ENCODE measurements around the gene GBF1. TPM values are rescaled to one million over a fixed set of nuclear protein-coding genes. Genes with fewer than 3 reads are reported as not detected.

The GBF1 gene
- total and polyA plus RNA-seq, 4 donors, result 6.0 to 27.2 (median 15.2) TPM

DNA sequence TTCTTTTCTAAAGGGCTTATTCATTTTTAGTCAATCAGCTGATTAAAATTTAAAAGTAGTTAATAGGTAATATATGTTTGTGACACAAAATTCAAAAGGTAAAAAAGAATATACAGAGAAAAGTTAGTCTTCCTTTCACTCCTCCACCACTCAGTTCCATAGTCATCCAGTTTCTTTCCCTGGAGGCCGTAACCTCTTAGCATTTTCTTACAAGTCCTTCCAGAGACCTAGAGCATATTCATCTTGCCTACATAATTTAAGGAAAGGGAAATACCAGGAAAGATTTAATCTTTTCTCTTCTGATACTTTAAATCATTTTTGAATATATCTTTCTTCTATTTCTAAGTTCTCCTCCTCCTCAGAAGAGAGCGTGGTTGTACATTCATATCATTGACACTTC, 10.1 kb downstream of the GBF1 start:
- no peak for TF ChIP-seq NR2F2 (IDR thresholded peaks at IDR 0.05)
- TF ChIP-seq, protein P1, sequence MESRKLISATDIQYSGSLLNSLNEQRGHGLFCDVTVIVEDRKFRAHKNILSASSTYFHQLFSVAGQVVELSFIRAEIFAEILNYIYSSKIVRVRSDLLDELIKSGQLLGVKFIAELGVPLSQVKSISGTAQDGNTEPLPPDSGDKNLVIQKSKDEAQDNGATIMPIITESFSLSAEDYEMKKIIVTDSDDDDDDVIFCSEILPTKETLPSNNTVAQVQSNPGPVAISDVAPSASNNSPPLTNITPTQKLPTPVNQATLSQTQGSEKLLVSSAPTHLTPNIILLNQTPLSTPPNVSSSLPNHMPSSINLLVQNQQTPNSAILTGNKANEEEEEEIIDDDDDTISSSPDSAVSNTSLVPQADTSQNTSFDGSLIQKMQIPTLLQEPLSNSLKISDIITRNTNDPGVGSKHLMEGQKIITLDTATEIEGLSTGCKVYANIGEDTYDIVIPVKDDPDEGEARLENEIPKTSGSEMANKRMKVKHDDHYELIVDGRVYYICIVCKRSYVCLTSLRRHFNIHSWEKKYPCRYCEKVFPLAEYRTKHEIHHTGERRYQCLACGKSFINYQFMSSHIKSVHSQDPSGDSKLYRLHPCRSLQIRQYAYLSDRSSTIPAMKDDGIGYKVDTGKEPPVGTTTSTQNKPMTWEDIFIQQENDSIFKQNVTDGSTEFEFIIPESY (IDR thresholded peaks at IDR 0.05), result no peak
- no peak for TF ChIP-seq GABPA (IDR thresholded peaks at IDR 0.05 in 1 of 2, conservative IDR thresholded peaks at IDR 0.05 in 1 of 2)
- no peak for TF ChIP-seq YY1 (IDR thresholded peaks at IDR 0.05)
- no peak for TF ChIP-seq FOXA2 (IDR thresholded peaks at IDR 0.05)
- TF ChIP-seq EGR1 (IDR thresholded peaks at IDR 0.05; ENCODE audit: low read depth in 2 of 2), result no peak
- TF ChIP-seq, protein P2, sequence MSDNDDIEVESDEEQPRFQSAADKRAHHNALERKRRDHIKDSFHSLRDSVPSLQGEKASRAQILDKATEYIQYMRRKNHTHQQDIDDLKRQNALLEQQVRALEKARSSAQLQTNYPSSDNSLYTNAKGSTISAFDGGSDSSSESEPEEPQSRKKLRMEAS (IDR thresholded peaks at IDR 0.05), result no peak
- TF ChIP-seq, protein P3, sequence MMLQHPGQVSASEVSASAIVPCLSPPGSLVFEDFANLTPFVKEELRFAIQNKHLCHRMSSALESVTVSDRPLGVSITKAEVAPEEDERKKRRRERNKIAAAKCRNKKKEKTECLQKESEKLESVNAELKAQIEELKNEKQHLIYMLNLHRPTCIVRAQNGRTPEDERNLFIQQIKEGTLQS (IDR thresholded peaks at IDR 0.05), result no peak
- TF ChIP-seq TAF1 (conservative IDR thresholded peaks at IDR 0.05), result no peak
- no peak for TF ChIP-seq RXRA (IDR thresholded peaks at IDR 0.05)
- Histone ChIP-seq H3K9ac (ENCODE audit: low read depth in 1 of 2, low read length in 2 of 2) (no peak overlapping the region), H3K4me1 (ENCODE audit: control insufficient read depth in 4 of 4, insufficient read depth in 4 of 4, low read length in 3 of 4) (no peaks in the 10 kb centered on the region), H3K27me3 (ENCODE audit: control insufficient read depth in 4 of 4, insufficient read depth in 4 of 4, low read length in 3 of 4) (no peaks in the 10 kb centered on the region), H3K9me3 (ENCODE audit: control insufficient read depth in 4 of 4, low read length in 3 of 4) (no peaks in the 10 kb centered on the region), H3K36me3 (ENCODE audit: control insufficient read depth in 4 of 4, insufficient read depth in 3 of 4, low read depth in 1 of 4, low read length in 3 of 4) (peaks cover 0 to 13% (median 6%) of the 10 kb centered on the region in 4 donors), H3K4me3 (ENCODE audit: low read depth in 1 of 3, low read length in 3 of 3) (no peak overlapping the region), H3K27ac (ENCODE audit: low read depth in 1 of 2, low read length in 2 of 2) (no peak overlapping the region)
- 98% methylated on average over 2 of the region's 2 CpGs for WGBS
- no peak for DNase-seq (ENCODE audit: low spot score)

DNA sequence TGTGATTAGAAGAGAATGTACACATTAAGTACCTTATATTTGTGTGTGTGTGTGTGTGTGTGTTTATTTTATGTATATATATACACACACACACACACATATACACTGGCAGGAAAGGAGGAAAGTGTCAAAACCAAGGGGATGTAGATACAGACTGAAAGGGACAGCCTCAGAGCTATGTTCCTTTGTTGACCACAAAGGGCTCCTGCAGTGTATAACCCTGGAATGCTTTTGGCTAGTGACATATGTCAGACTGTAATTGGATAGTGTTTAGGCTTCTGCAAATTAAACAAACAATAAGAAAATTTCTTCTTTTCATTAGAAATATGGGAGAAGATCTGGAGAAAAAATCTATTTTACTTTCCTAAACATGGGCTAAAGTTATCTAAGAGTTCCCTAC, 15.9 kb downstream of the GBF1 start:
- Histone ChIP-seq H3K4me1 (ENCODE audit: control insufficient read depth in 4 of 4, insufficient read depth in 4 of 4, low read length in 3 of 4) (peaks cover 0 to 5% (median 0%) of the 10 kb centered on the region in 4 donors), H3K4me3 (ENCODE audit: low read depth in 1 of 3, low read length in 3 of 3) (no peak overlapping the region), H3K9ac (ENCODE audit: low read depth in 1 of 2, low read length in 2 of 2) (no peak overlapping the region), H3K27me3 (ENCODE audit: control insufficient read depth in 4 of 4, insufficient read depth in 4 of 4, low read length in 3 of 4) (no peaks in the 10 kb centered on the region), H3K36me3 (ENCODE audit: control insufficient read depth in 4 of 4, insufficient read depth in 3 of 4, low read depth in 1 of 4, low read length in 3 of 4) (peaks cover 3 to 25% (median 16%) of the 10 kb centered on the region in 4 donors), H3K27ac (ENCODE audit: low read depth in 1 of 2, low read length in 2 of 2) (no peak overlapping the region), H3K9me3 (ENCODE audit: control insufficient read depth in 4 of 4, low read length in 3 of 4) (no peaks in the 10 kb centered on the region)
- no peak for DNase-seq (ENCODE audit: low spot score)
- no peak for TF ChIP-seq SP1 (IDR thresholded peaks at IDR 0.05)
- no peak for TF ChIP-seq JUND (IDR thresholded peaks at IDR 0.05)
- TF ChIP-seq, protein P4, sequence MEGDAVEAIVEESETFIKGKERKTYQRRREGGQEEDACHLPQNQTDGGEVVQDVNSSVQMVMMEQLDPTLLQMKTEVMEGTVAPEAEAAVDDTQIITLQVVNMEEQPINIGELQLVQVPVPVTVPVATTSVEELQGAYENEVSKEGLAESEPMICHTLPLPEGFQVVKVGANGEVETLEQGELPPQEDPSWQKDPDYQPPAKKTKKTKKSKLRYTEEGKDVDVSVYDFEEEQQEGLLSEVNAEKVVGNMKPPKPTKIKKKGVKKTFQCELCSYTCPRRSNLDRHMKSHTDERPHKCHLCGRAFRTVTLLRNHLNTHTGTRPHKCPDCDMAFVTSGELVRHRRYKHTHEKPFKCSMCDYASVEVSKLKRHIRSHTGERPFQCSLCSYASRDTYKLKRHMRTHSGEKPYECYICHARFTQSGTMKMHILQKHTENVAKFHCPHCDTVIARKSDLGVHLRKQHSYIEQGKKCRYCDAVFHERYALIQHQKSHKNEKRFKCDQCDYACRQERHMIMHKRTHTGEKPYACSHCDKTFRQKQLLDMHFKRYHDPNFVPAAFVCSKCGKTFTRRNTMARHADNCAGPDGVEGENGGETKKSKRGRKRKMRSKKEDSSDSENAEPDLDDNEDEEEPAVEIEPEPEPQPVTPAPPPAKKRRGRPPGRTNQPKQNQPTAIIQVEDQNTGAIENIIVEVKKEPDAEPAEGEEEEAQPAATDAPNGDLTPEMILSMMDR (IDR thresholded peaks at IDR 0.05; ENCODE audit: low read depth, low read length, missing input control), result no peak

DNA sequence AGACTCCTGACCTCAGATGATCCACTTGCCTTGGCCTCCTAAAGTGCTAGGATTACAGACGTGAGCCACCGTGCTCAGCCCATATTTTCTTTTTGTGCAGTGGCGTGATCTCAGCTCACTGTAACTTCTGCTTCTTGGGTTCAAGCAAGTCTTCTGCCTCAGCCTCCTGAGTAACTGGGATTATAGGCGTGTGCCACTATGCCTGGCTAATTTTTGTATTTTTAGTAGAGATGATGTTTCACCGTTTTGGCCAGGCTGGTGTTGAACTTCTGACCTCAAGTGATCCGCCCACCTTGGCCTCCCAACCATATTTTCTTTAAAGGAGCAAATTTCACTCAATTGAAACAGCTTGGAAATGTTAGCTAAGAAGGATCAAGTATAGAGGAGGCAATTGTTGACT, 16.5 kb downstream of the GBF1 start:
- no peaks in the 10 kb centered on the region for H3K27me3 ChIP-seq (ENCODE audit: control insufficient read depth in 4 of 4, insufficient read depth in 4 of 4, low read length in 3 of 4)
- no peak for DNase-seq (ENCODE audit: low spot score)
- H3K36me3 ChIP-seq (ENCODE audit: control insufficient read depth in 4 of 4, insufficient read depth in 3 of 4, low read depth in 1 of 4, low read length in 3 of 4), result peaks cover 3 to 25% (median 16%) of the 10 kb centered on the region in 4 donors
- H3K9ac ChIP-seq (ENCODE audit: low read depth in 1 of 2, low read length in 2 of 2), result no peak overlapping the region
- no peak overlapping the region for H3K27ac ChIP-seq (ENCODE audit: low read depth in 1 of 2, low read length in 2 of 2)
- no peaks in the 10 kb centered on the region for H3K9me3 ChIP-seq (ENCODE audit: control insufficient read depth in 4 of 4, low read length in 3 of 4)
- TF ChIP-seq HNF4G (IDR thresholded peaks at IDR 0.05), result no peak
- TF ChIP-seq, protein P4 (IDR thresholded peaks at IDR 0.05; ENCODE audit: low read depth, low read length, missing input control), result no peak
- TF ChIP-seq YY1 (IDR thresholded peaks at IDR 0.05), result no peak
- no peak for TF ChIP-seq FOXA2 (IDR thresholded peaks at IDR 0.05)
- no peak for TF ChIP-seq EGR1 (IDR thresholded peaks at IDR 0.05; ENCODE audit: low read depth in 2 of 2)
- 66% methylated on average over 6 of the region's 6 CpGs for WGBS
- H3K4me1 ChIP-seq (ENCODE audit: control insufficient read depth in 4 of 4, insufficient read depth in 4 of 4, low read length in 3 of 4), result peaks cover 0 to 5% (median 0%) of the 10 kb centered on the region in 4 donors
- H3K4me3 ChIP-seq (ENCODE audit: low read depth in 1 of 3, low read length in 3 of 3), result no peak overlapping the region
